Epithelial cell of proximal tubule (primary cell): ENCODE data around the gene RAD51B. TPM values are rescaled to one million over a fixed set of nuclear protein-coding genes. Genes with fewer than 3 reads are reported as not detected.
"Not testable (repeated sequence)": the region's sequence is repeated elsewhere in the genome, so short reads cannot be mapped to it uniquely, and the experiment has no call there.

ENCODE experiments used
- DNase-seq: peaks from one replicate; pipeline ENCODE4 v3.0.0-alpha.2; 2011; ENCODE audit warnings: low read depth
- H3K4me3 ChIP-seq: 2 replicates; pipeline ENCODE4 v1.5.1; 2011; ENCODE audit warnings: low read depth, mild to moderate bottlenecking, low read length
- total RNA-seq: library from RNA; depleted of rRNA; stranded (reverse); fragments of >200 nt; gene quantifications from 2 replicates; pipeline ENCODE4 v1.2.3, GENCODE V29; 2015
- TF ChIP-seq, protein P1 (sequence below): conservative IDR thresholded peaks from 2 replicates; pipeline ENCODE4 v1.5.1; 2012; ENCODE audit warnings: low read depth, mild to moderate bottlenecking, low read length

Gene RAD51B
- total RNA-seq, 1 donor from 2014 or later: 6.3 TPM

GRCh38 chr14:67815573-67816225, 3.9 kb upstream of the RAD51B start:
- TF ChIP-seq, protein P1, sequence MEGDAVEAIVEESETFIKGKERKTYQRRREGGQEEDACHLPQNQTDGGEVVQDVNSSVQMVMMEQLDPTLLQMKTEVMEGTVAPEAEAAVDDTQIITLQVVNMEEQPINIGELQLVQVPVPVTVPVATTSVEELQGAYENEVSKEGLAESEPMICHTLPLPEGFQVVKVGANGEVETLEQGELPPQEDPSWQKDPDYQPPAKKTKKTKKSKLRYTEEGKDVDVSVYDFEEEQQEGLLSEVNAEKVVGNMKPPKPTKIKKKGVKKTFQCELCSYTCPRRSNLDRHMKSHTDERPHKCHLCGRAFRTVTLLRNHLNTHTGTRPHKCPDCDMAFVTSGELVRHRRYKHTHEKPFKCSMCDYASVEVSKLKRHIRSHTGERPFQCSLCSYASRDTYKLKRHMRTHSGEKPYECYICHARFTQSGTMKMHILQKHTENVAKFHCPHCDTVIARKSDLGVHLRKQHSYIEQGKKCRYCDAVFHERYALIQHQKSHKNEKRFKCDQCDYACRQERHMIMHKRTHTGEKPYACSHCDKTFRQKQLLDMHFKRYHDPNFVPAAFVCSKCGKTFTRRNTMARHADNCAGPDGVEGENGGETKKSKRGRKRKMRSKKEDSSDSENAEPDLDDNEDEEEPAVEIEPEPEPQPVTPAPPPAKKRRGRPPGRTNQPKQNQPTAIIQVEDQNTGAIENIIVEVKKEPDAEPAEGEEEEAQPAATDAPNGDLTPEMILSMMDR: no peak
- H3K4me3 ChIP-seq: peak overlapping the region; percentile 85
- no peak for DNase-seq

DNA sequence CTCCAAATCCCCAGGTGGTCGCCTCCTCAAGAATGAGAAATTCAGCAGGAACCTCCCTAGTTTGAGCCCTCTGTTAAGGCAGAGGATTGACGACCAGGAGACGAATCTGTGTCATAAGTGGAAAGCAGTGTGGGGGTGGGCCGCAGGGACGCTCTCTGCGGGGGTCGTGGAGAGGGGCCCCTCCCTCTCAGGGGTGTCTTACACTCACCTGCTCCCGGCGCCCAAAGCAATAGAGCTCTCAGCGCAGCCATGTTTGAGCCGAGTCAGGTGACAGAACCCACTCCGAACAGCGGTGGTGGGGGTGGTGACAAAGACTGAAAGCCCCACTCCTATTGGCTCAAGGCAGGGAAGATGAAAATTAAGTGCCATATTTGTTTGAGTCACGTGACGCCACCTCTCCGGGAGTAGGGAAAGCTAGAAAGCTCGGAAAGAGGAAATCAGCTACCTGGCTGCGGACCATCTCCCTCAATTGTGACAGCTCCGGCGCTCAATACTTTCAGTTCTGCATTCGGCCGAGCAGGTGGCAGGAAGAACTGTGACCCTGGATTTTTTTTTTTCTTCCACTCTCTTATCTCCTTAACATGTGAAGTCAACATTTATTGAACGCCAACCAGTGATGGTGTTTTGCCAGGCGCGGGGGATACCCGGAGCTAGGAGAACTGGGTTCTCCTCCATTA, 3.1 kb upstream of the RAD51B start, which contains the start of gene ZFYVE26:
TSS of gene ZFYVE26 (minus strand) at position 265 of the 677 bp plus-strand sequence. CDS start 627 bp downstream, outside the sequence.
- TF ChIP-seq, protein P1: no peak
- peak within 1 kb of the TSS; percentile 85 for H3K4me3 ChIP-seq
- DNase-seq: peak; percentile 76

GRCh38 chr14:67817750-67818438, 1.7 kb upstream of the RAD51B start:
- no peak for DNase-seq
- TF ChIP-seq, protein P1: no peak
- H3K4me3 ChIP-seq: no peak overlapping the region

GRCh38 chr14:67818476-67818875, 1.1 kb upstream of the RAD51B start:
- DNase-seq, H3K4me3 ChIP-seq: not testable (repeated sequence)

DNA sequence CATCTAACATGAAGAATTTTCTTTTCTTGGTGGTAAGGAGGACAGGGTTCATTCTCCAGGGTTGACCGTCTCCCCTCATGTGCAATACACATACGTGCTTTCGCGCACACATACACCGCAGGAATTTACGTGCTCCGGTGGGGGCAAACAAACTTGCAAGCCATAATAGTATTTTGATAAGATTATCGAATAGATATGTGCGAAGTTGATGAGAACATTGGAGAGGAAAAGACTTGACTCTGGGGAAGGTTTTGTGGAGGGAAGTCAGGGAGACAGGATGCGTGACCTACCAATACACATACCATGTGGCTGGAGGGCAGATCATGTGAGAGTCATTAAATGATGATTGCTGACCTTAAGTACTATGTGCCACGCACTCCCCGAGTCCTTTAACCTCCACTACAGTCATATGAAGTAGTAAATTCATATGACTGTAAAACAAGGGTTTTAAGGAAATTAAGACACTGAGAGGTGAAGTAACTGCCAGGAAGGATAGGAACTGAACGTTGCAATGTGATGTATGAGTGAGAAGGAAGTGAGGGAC, 921 bp downstream of the RAD51B start:
- H3K4me3 ChIP-seq: peak overlapping the region; percentile 88
- TF ChIP-seq, protein P1: no peak
- no peak for DNase-seq

DNA sequence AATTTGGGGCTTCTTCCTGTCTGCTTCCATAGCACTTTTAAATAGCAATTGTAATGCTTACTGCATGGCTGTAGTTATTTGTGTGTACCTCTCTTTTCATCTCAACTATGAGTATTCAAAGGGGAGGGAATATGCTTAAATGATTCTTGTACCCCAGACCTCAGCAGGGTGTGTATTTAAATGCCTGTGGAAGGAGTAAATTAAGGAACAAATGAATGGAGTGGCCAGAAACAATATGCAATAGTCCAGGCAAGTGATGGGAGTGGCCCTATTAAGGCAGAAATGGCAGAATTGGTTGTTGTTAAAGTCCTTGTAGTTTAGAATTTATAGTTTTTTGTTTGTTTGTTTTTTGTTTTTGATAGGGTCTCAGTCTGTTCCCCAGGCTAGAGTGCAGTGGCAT, 1.5 kb downstream of the RAD51B start:
- no peak overlapping the region for H3K4me3 ChIP-seq
- TF ChIP-seq, protein P1: no peak

DNA sequence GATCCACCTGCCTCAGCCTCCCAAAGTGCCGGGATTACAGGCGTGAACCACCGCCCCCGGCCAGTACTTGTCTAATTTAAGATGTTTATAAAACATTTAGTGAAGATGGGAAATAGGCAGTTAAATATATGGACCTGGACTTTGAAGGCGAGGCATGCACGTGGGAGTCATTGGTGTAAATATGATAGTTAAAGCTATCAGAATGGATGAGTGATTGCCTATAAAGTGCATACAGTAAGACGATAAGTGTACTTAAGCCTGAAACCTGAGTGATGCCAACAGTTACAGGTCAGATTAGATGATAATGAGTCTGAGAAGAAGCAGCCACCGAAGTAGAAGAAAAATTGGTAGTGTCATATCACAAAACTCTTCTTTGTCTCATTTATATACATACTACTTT, 11.5 kb downstream of the RAD51B start:
- H3K4me3 ChIP-seq: no peak overlapping the region
- DNase-seq: no peak
- TF ChIP-seq, protein P1: no peak

More for the DNA sequence above, 1.5 kb downstream of the RAD51B start:
- DNase-seq: no peak
